OCI-LY3 (cell line): ENCODE results near the gene PDE3A.

Source experiments
- H2AFZ ChIP-seq: fragments of 200-600, 300-600 bp; shearing (Covaris generic); 2 replicates; pipeline ENCODE4 v1.6.0; 2014; ENCODE audit warnings: antibody characterized with exemption, low read depth, low read length
- H3K27ac ChIP-seq: fragments of 200-600, 300-600 bp; sonication (generic); 2 replicates; pipeline ENCODE4 v1.5.1; 2014; ENCODE audit warnings: mild to moderate bottlenecking, low read length, moderate library complexity, mixed read lengths
- H3K27me3 ChIP-seq: fragments of 200-600, 300-600 bp; sonication (generic); 2 replicates; pipeline ENCODE4 v1.6.1; 2014; ENCODE audit warnings: low read depth, low read length, mixed read lengths
- H3K36me3 ChIP-seq: fragments of 200-600, 300-600 bp; sonication (generic); replicated peaks from 2 replicates; pipeline ENCODE3; 2014; ENCODE audit warnings: low read depth, low read length, mixed read lengths
- H3K4me1 ChIP-seq: fragments of 300-600, 200-600 bp; sonication (generic); 2 replicates; pipeline ENCODE4 v1.6.1; 2014; ENCODE audit warnings: low read length, mixed read lengths
- H3K4me2 ChIP-seq: fragments of 200-600, 300-600 bp; sonication (generic); 2 replicates; pipeline ENCODE4 v1.6.1; 2014; ENCODE audit warnings: low read length, mixed read lengths
- H3K4me3 ChIP-seq: fragments of 300-600, 200-600 bp; sonication (generic); 2 replicates; pipeline ENCODE4 v1.5.1; 2014; ENCODE audit warnings: antibody characterized with exemption, mild to moderate bottlenecking, low read length, moderate library complexity
- H3K79me2 ChIP-seq: fragments of 300-600, 200-600 bp; shearing (Covaris generic); 2 replicates; pipeline ENCODE4 v1.6.1; 2014; ENCODE audit warnings: mild to moderate bottlenecking, low read length, mixed read lengths
- H3K9ac ChIP-seq: fragments of 300-600, 200-600 bp; shearing (Covaris generic); 2 replicates; pipeline ENCODE4 v1.6.0; 2014; ENCODE audit warnings: mild to moderate bottlenecking, low read length, moderate library complexity
- H3K9me3 ChIP-seq: fragments of 200-600, 300-600 bp; shearing (Covaris generic); 2 replicates; pipeline ENCODE4 v1.6.1; 2014; ENCODE audit warnings: low read length, mixed read lengths; ENCODE audit not compliant: insufficient read depth
- H4K20me1 ChIP-seq: fragments of 200-600, 300-600 bp; sonication (generic); 2 replicates; pipeline ENCODE4 v1.6.1; 2016; ENCODE audit warnings: low read length, mixed read lengths; ENCODE audit not compliant: insufficient read depth
- CTCF ChIP-seq: fragments of 200-600, 300-600 bp; sonication (generic); IDR thresholded peaks from 2 replicates; pipeline ENCODE4 v1.5.1; 2014; ENCODE audit warnings: antibody characterized with exemption, low read length, low read depth
- EZH2phosphoT487 ChIP-seq: fragments of 200-600 bp; shearing (Covaris generic); IDR thresholded peaks from 2 replicates; pipeline ENCODE4 v1.6.1; 2018; ENCODE audit warnings: antibody characterized with exemption, mixed run types, low read depth

The PDE3A gene

GRCh38 chr12:20483776-20484175 is 115.4 kb downstream of the PDE3A start:
- no peaks in the 10 kb centered on the region for H3K9me3 ChIP-seq
- no peak overlapping the region for H2AFZ ChIP-seq
- no peak overlapping the region for H3K4me2 ChIP-seq
- H3K36me3 ChIP-seq = no peaks in the 10 kb centered on the region
- no peak overlapping the region for H3K9ac ChIP-seq
- no peaks in the 10 kb centered on the region for H4K20me1 ChIP-seq
- H3K27ac ChIP-seq = no peak overlapping the region
- H3K4me3 ChIP-seq = no peak overlapping the region
- H3K27me3 ChIP-seq = peaks cover 4% of the 10 kb centered on the region; the same call in 1 of the 2 replicates
- H3K79me2 ChIP-seq = no peaks in the 10 kb centered on the region
- H3K4me1 ChIP-seq = no peaks in the 10 kb centered on the region
- TF ChIP-seq EZH2phosphoT487 = no peak

- Histone ChIP-seq H3K9ac (no peak overlapping the region), H2AFZ (no peak overlapping the region), H3K36me3 (no peaks in the 10 kb centered on the region), H4K20me1 (no peaks in the 10 kb centered on the region), H3K4me3 (no peak overlapping the region), H3K79me2 (no peaks in the 10 kb centered on the region), H3K4me2 (no peak overlapping the region), H3K4me1 (no peaks in the 10 kb centered on the region), H3K9me3 (no peaks in the 10 kb centered on the region), H3K27me3 (peaks cover 10% of the 10 kb centered on the region), H3K27ac (no peak overlapping the region)
- TF ChIP-seq EZH2phosphoT487 (no peak), CTCF (peak; percentile 17; the same call in 1 of the 2 replicates)
Measured at GRCh38 chr12:20486233-20486632, 117.9 kb downstream of the PDE3A start.

GRCh38 chr12:20487519-20487918 is 119.2 kb downstream of the PDE3A start:
- Histone ChIP-seq H3K9ac (no peak overlapping the region), H3K27me3 (peaks cover 10% of the 10 kb centered on the region), H3K9me3 (no peaks in the 10 kb centered on the region), H3K4me1 (peaks cover 6% of the 10 kb centered on the region; the same call in 1 of the 2 replicates), H4K20me1 (no peaks in the 10 kb centered on the region), H3K27ac (no peak overlapping the region), H3K4me2 (no peak overlapping the region), H3K79me2 (no peaks in the 10 kb centered on the region), H3K4me3 (no peak overlapping the region), H2AFZ (no peak overlapping the region), H3K36me3 (no peaks in the 10 kb centered on the region)
- TF ChIP-seq EZH2phosphoT487 (no peak), CTCF (no peak)

- H3K27ac ChIP-seq = no peak overlapping the region
- no peak overlapping the region for H3K9ac ChIP-seq
Measured at GRCh38 chr12:20489645-20490044, 121.3 kb downstream of the PDE3A start.

More at GRCh38 chr12:20489645-20490044, 121.3 kb downstream of the PDE3A start:
- Histone ChIP-seq H3K9me3 (no peaks in the 10 kb centered on the region), H3K27me3 (peaks cover 10% of the 10 kb centered on the region), H3K4me2 (no peak overlapping the region), H3K36me3 (no peaks in the 10 kb centered on the region), H3K79me2 (no peaks in the 10 kb centered on the region), H3K4me1 (peaks cover 8% of the 10 kb centered on the region; the same call in 1 of the 2 replicates), H3K4me3 (no peak overlapping the region), H2AFZ (no peak overlapping the region), H4K20me1 (no peaks in the 10 kb centered on the region)
- TF ChIP-seq CTCF (no peak), EZH2phosphoT487 (no peak)
